AG10803 (cell line): ENCODE measurements around the gene BLVRA.
A peak's percentile ranks its signal among the peaks of the same experiment; 100 is the strongest.

Source experiments
- DNase-seq: peaks from one replicate; pipeline ENCODE4 v3.0.0; 2010; ENCODE audit warnings: low read depth
- H3K4me3 ChIP-seq: 2 replicates; pipeline ENCODE4 v1.5.1; 2011; ENCODE audit warnings: mild to moderate bottlenecking, low read length, control low read depth
- CTCF ChIP-seq: conservative IDR thresholded peaks from 2 replicates; pipeline ENCODE4 v1.5.1; 2011; ENCODE audit warnings: mild to moderate bottlenecking, low read length, control low read depth, inconsistent platforms

The BLVRA gene

GRCh38 chr7:43752411-43752810, 6.1 kb upstream of the BLVRA start:
- DNase-seq, result no peak
- no peak for TF ChIP-seq CTCF
- H3K4me3 ChIP-seq, result no peak overlapping the region

- TF ChIP-seq CTCF, result no peak
- peak; percentile 34 for DNase-seq
- no peak overlapping the region for H3K4me3 ChIP-seq
Observed at GRCh38 chr7:43753271-43753810, 5.1 kb upstream of the BLVRA start.

GRCh38 chr7:43753843-43754242, 4.6 kb upstream of the BLVRA start:
- TF ChIP-seq CTCF, result no peak
- no peak for DNase-seq
- H3K4me3 ChIP-seq, result no peak overlapping the region

- no peak for DNase-seq
- no peak overlapping the region for H3K4me3 ChIP-seq
- no peak for TF ChIP-seq CTCF
Observed at GRCh38 chr7:43754596-43754995, 3.9 kb upstream of the BLVRA start.

GRCh38 chr7:43756368-43757072, 2.0 kb upstream of the BLVRA start:
- no peak overlapping the region for H3K4me3 ChIP-seq
- TF ChIP-seq CTCF, result no peak
- DNase-seq, result peak; percentile 80

GRCh38 chr7:43757073-43757720, 1.3 kb upstream of the BLVRA start:
- no peak for DNase-seq
- no peak for TF ChIP-seq CTCF
- H3K4me3 ChIP-seq, result no peak overlapping the region
